Bronchial epithelial cell (primary cell): ENCODE results near the gene MANBA. TPM values are rescaled to one million over a fixed set of nuclear protein-coding genes. Genes with fewer than 3 reads are reported as not detected.

ENCODE experiments used
- DNase-seq: peaks from one replicate; pipeline ENCODE4 v3.0.0-alpha.2; 2010; ENCODE audit warnings: low read depth
- FAIRE-seq: peaks from 2 replicates; lab custom pipeline; 2011; peaks lifted over from hg19 to GRCh38; lab: Jason Lieb, UNC
- H3K27me3 ChIP-seq: 2 replicates; pipeline ENCODE4 v1.5.1; 2011; ENCODE audit warnings: low read length; ENCODE audit not compliant: control insufficient read depth, insufficient read depth
- H3K36me3 ChIP-seq: 2 replicates; pipeline ENCODE4 v1.5.1; 2011; ENCODE audit warnings: low read length; ENCODE audit not compliant: control insufficient read depth, insufficient read depth
- H3K4me3 ChIP-seq: 2 replicates; pipeline ENCODE4 v1.5.1; 2011; ENCODE audit warnings: mild to moderate bottlenecking, low read depth, low read length, control low read depth
- total RNA-seq: library from RNA; depleted of rRNA; stranded (reverse); fragments of >200 nt; gene quantifications from 2 replicates; pipeline ENCODE4 v1.2.1, GENCODE V29; 2014
- TF ChIP-seq, protein P1 (sequence below): IDR thresholded peaks from 2 replicates; pipeline ENCODE4 v1.5.1; 2011; ENCODE audit warnings: mild to moderate bottlenecking, moderate library complexity, low read length, control low read depth, inconsistent platforms; ENCODE audit not compliant: insufficient read depth, severe bottlenecking

Gene MANBA
- total RNA-seq, 1 donor from 2014 or later, result 60.3 TPM

DNA sequence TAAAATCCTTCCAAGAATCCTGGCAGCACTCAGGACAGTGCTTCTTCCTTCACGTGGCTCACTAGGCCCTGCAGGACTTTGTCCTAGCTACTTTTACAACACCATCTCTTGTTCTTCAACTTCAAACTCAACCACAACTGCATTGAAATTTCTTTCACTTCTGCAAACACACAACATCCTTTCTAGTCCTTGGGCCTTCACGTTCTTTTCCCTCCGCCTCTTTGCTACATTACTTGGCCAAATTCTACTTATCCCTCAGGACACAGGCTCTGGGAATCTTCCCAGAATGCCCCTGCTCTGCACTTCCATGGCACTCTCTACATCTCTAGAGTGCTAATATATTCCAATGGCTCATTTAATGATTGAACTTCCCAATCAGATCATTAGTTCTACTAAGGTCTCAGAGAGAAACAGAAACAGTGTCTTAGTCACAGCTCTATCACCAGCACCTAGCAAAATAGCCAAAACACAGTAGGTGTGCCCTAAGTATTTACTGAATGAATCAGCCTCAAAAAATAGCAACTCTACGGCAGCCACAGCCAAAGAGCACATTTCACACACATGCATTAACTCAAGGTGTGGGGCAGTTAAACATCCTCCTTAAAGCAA lies 73.3 kb downstream of the MANBA start:
- no peaks in the 10 kb centered on the region for H3K27me3 ChIP-seq
- TF ChIP-seq, protein P1, sequence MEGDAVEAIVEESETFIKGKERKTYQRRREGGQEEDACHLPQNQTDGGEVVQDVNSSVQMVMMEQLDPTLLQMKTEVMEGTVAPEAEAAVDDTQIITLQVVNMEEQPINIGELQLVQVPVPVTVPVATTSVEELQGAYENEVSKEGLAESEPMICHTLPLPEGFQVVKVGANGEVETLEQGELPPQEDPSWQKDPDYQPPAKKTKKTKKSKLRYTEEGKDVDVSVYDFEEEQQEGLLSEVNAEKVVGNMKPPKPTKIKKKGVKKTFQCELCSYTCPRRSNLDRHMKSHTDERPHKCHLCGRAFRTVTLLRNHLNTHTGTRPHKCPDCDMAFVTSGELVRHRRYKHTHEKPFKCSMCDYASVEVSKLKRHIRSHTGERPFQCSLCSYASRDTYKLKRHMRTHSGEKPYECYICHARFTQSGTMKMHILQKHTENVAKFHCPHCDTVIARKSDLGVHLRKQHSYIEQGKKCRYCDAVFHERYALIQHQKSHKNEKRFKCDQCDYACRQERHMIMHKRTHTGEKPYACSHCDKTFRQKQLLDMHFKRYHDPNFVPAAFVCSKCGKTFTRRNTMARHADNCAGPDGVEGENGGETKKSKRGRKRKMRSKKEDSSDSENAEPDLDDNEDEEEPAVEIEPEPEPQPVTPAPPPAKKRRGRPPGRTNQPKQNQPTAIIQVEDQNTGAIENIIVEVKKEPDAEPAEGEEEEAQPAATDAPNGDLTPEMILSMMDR, result no peak
- DNase-seq, result peak; percentile 97
- H3K4me3 ChIP-seq, result no peak overlapping the region
- peaks cover 1% of the 10 kb centered on the region for H3K36me3 ChIP-seq
- no peak for FAIRE-seq

DNA sequence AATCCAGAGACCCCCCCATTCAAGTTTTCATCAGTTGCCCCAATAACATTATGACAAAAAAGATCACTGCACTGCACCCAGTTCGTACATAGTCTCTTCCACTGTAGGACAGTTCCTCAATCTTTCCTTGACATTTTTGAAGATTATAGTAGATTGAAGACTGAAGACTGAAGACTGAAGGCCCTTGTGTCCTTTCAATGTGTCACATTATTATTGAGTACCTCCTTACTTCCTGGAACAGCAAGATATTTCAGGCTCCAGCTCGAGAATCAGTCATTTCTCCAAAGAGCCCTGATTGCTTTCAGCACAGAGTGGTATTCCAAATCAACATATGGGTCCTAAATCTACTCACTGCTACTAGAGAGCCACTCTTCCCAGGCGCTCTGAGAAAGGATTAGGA lies 75.0 kb downstream of the MANBA start:
- Histone ChIP-seq H3K36me3 (peaks cover 1% of the 10 kb centered on the region), H3K27me3 (no peaks in the 10 kb centered on the region), H3K4me3 (no peak overlapping the region)
- FAIRE-seq (no peak), DNase-seq (no peak)
- TF ChIP-seq, protein P1, result no peak

GRCh38 chr4:102684610-102685052 lies 76.1 kb downstream of the MANBA start:
- no peak for FAIRE-seq
- DNase-seq, result peak; percentile 98

GRCh38 chr4:102683881-102684609 lies 76.7 kb downstream of the MANBA start:
- H3K4me3 ChIP-seq, result no peak overlapping the region
- no peaks in the 10 kb centered on the region for H3K36me3 ChIP-seq
- TF ChIP-seq, protein P1, result no peak
- DNase-seq (peak; percentile 15), FAIRE-seq (no peak)
- no peaks in the 10 kb centered on the region for H3K27me3 ChIP-seq

More at GRCh38 chr4:102684610-102685052, 76.1 kb downstream of the MANBA start:
- TF ChIP-seq, protein P1, result no peak
- Histone ChIP-seq H3K27me3 (no peaks in the 10 kb centered on the region), H3K36me3 (no peaks in the 10 kb centered on the region), H3K4me3 (no peak overlapping the region)

GRCh38 chr4:102678695-102679335 lies 82.0 kb downstream of the MANBA start:
- Histone ChIP-seq H3K36me3 (no peaks in the 10 kb centered on the region), H3K27me3 (no peaks in the 10 kb centered on the region), H3K4me3 (no peak overlapping the region)
- TF ChIP-seq, protein P1, result no peak
- DNase-seq, result peak; percentile 80
- FAIRE-seq, result no peak
